HepG2 (cell line): ENCODE results near the gene SPG7. TPM values are rescaled to one million over a fixed set of nuclear protein-coding genes. Genes with fewer than 3 reads are reported as not detected.

Experiments used
- NFIB ChIP-seq: sonication (generic); formaldehyde crosslinking; IDR thresholded peaks from 2 replicates; pipeline ENCODE4 v1.9.0; 2021; ENCODE audit warnings: missing genetic modification reagents, mild to moderate bottlenecking, borderline replicate concordance
- NR2C2 ChIP-seq: sonication (generic); formaldehyde crosslinking; IDR thresholded peaks from 2 replicates; pipeline ENCODE4 v1.4.0; 2020; ENCODE audit warnings: missing genetic modification reagents, mild to moderate bottlenecking, moderate library complexity, borderline replicate concordance
- ZNF274 ChIP-seq: sonication (generic); formaldehyde crosslinking; IDR thresholded peaks from 2 replicates; pipeline ENCODE4 v1.5.1; 2020; ENCODE audit warnings: mild to moderate bottlenecking, missing genetic modification reagents
- polyA plus RNA-seq, 8 experiments: library from polyadenylated mRNA; depleted of rRNA in 3 of 8; stranded (reverse) in 7 of 8; unstranded in 1 of 8; fragments of >200 nt; fragmentation: Illumina TruSeq in 4 of 8; extraction: Trizol in 4 of 8; gene quantifications; 2 replicates each; pipeline versions ENCODE4 v1.2.1 to v1.2.3, GENCODE V29; 2011 to 2016; ENCODE audit warnings: low read depth in 4 of 8, missing spikeins in 1 of 8, mixed read lengths in 1 of 8; ENCODE audit not compliant: insufficient read depth in 1 of 8
- total RNA-seq, 5 experiments: library from RNA; depleted of rRNA; stranded (reverse); fragments of >200 nt; fragmentation: Illumina TruSeq; extraction: Trizol; gene quantifications; 2 replicates each; pipeline ENCODE4 v1.2.3, GENCODE V29; 2016; ENCODE audit warnings: low read depth in 1 of 5
- TF ChIP-seq, protein P1 (sequence below): sonication (generic); formaldehyde crosslinking; IDR thresholded peaks from 2 replicates; pipeline ENCODE4 v1.5.0; 2020; ENCODE audit warnings: mild to moderate bottlenecking, missing genetic modification reagents, borderline replicate concordance
- TF ChIP-seq, protein P2 (sequence below): IDR thresholded peaks from 2 replicates; pipeline ENCODE4 v1.6.1; 2018; ENCODE audit warnings: missing genetic modification reagents, mild to moderate bottlenecking, missing compliant biosample characterization
- TF ChIP-seq, protein P3 (sequence below): sonication (generic); formaldehyde crosslinking; IDR thresholded peaks from 2 replicates; pipeline ENCODE4 v1.4.0; 2020; ENCODE audit warnings: mild to moderate bottlenecking, missing genetic modification reagents
- TF ChIP-seq, protein P4 (sequence below): sonication (generic); formaldehyde crosslinking; IDR thresholded peaks from 2 replicates; pipeline ENCODE4 v1.4.0; 2020; ENCODE audit warnings: missing genetic modification reagents
- TF ChIP-seq, protein P5 (sequence below): sonication (generic); formaldehyde crosslinking; IDR thresholded peaks from 2 replicates; pipeline ENCODE4 v1.4.0; 2020; ENCODE audit warnings: missing genetic modification reagents, mild to moderate bottlenecking, borderline replicate concordance

The SPG7 gene
- total and polyA plus RNA-seq, 2 of the 13 experiments (the other 11 are each of a cell fraction or from before 2014, with no cell fraction given) = 66.0 to 136 TPM

DNA sequence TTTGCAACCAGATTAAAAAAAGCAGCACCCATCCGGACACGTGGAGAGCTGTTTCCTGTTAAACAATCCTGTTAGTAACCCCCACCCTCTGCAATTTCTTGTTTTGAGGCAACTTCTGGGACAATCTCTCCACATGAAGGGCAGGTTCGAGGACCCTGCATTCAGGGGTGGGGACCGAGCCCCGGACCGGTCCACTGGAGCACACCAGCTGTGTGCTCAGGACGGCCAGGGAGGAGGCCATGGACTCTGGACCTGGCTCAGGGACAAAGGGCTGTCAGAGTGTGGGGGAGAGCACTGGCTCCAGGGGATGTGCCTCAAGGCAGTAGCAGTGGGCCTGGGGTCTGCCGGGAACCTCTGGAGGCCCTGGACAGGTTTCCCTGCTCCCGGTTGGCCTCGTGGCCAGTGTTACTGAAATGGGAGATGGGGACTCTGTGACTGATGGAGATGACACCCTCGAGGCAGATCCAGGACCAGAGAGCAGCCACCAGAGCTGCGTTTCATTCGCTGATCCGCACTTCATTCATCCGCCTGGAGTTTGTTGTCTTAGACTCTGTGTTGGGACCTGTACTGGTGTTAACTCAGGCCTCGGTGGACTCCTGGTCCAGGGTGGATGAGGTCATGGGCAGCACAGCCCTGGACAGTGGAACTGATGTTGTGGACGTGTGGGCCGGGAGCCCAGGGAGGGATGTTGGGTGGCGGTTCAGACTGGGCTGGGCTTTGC is 64.4 kb downstream of the SPG7 start (continued):
- TF ChIP-seq, protein P1, sequence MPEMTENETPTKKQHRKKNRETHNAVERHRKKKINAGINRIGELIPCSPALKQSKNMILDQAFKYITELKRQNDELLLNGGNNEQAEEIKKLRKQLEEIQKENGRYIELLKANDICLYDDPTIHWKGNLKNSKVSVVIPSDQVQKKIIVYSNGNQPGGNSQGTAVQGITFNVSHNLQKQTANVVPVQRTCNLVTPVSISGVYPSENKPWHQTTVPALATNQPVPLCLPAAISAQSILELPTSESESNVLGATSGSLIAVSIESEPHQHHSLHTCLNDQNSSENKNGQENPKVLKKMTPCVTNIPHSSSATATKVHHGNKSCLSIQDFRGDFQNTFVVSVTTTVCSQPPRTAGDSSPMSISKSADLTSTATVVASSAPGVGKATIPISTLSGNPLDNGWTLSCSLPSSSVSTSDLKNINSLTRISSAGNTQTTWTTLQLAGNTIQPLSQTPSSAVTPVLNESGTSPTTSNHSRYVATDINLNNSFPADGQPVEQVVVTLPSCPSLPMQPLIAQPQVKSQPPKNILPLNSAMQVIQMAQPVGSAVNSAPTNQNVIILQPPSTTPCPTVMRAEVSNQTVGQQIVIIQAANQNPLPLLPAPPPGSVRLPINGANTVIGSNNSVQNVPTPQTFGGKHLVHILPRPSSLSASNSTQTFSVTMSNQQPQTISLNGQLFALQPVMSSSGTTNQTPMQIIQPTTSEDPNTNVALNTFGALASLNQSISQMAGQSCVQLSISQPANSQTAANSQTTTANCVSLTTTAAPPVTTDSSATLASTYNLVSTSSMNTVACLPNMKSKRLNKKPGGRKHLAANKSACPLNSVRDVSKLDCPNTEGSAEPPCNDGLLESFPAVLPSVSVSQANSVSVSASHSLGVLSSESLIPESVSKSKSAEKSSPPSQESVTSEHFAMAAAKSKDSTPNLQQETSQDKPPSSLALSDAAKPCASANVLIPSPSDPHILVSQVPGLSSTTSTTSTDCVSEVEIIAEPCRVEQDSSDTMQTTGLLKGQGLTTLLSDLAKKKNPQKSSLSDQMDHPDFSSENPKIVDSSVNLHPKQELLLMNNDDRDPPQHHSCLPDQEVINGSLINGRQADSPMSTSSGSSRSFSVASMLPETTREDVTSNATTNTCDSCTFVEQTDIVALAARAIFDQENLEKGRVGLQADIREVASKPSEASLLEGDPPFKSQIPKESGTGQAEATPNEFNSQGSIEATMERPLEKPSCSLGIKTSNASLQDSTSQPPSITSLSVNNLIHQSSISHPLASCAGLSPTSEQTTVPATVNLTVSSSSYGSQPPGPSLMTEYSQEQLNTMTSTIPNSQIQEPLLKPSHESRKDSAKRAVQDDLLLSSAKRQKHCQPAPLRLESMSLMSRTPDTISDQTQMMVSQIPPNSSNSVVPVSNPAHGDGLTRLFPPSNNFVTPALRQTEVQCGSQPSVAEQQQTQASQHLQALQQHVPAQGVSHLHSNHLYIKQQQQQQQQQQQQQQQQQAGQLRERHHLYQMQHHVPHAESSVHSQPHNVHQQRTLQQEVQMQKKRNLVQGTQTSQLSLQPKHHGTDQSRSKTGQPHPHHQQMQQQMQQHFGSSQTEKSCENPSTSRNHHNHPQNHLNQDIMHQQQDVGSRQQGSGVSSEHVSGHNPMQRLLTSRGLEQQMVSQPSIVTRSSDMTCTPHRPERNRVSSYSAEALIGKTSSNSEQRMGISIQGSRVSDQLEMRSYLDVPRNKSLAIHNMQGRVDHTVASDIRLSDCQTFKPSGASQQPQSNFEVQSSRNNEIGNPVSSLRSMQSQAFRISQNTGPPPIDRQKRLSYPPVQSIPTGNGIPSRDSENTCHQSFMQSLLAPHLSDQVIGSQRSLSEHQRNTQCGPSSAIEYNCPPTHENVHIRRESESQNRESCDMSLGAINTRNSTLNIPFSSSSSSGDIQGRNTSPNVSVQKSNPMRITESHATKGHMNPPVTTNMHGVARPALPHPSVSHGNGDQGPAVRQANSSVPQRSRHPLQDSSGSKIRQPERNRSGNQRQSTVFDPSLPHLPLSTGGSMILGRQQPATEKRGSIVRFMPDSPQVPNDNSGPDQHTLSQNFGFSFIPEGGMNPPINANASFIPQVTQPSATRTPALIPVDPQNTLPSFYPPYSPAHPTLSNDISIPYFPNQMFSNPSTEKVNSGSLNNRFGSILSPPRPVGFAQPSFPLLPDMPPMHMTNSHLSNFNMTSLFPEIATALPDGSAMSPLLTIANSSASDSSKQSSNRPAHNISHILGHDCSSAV (CRISPR knock-in tag) = no peak
- TF ChIP-seq, protein P2, sequence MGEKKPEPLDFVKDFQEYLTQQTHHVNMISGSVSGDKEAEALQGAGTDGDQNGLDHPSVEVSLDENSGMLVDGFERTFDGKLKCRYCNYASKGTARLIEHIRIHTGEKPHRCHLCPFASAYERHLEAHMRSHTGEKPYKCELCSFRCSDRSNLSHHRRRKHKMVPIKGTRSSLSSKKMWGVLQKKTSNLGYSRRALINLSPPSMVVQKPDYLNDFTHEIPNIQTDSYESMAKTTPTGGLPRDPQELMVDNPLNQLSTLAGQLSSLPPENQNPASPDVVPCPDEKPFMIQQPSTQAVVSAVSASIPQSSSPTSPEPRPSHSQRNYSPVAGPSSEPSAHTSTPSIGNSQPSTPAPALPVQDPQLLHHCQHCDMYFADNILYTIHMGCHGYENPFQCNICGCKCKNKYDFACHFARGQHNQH (CRISPR knock-in tag) = peak; percentile 87
- TF ChIP-seq, protein P3, sequence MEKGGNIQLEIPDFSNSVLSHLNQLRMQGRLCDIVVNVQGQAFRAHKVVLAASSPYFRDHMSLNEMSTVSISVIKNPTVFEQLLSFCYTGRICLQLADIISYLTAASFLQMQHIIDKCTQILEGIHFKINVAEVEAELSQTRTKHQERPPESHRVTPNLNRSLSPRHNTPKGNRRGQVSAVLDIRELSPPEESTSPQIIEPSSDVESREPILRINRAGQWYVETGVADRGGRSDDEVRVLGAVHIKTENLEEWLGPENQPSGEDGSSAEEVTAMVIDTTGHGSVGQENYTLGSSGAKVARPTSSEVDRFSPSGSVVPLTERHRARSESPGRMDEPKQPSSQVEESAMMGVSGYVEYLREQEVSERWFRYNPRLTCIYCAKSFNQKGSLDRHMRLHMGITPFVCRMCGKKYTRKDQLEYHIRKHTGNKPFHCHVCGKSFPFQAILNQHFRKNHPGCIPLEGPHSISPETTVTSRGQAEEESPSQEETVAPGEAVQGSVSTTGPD (CRISPR knock-in tag) = peak; percentile 88
- TF ChIP-seq NR2C2 = peak; percentile 73; the same call in 1 of the 2 replicates
- TF ChIP-seq, protein P4, sequence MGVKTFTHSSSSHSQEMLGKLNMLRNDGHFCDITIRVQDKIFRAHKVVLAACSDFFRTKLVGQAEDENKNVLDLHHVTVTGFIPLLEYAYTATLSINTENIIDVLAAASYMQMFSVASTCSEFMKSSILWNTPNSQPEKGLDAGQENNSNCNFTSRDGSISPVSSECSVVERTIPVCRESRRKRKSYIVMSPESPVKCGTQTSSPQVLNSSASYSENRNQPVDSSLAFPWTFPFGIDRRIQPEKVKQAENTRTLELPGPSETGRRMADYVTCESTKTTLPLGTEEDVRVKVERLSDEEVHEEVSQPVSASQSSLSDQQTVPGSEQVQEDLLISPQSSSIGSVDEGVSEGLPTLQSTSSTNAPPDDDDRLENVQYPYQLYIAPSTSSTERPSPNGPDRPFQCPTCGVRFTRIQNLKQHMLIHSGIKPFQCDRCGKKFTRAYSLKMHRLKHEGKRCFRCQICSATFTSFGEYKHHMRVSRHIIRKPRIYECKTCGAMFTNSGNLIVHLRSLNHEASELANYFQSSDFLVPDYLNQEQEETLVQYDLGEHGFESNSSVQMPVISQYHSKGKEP (CRISPR knock-in tag) = no peak
- 0 out of 2 replicates have a peak, but pooled peaks have one; percentile 50 for TF ChIP-seq ZNF274
- no peak for TF ChIP-seq NFIB (CRISPR knock-in tag)
- TF ChIP-seq, protein P5, sequence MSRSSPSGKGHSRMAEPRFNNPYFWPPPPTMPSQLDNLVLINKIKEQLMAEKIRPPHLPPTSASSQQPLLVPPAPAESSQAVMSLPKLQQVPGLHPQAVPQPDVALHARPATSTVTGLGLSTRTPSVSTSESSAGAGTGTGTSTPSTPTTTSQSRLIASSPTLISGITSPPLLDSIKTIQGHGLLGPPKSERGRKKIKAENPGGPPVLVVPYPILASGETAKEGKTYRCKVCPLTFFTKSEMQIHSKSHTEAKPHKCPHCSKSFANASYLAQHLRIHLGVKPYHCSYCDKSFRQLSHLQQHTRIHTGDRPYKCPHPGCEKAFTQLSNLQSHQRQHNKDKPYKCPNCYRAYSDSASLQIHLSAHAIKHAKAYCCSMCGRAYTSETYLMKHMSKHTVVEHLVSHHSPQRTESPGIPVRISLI (CRISPR knock-in tag) = peak; percentile 72
